Liver (tissue), 9 donors: ENCODE measurements around the gene TAF8. TPM values are rescaled to one million over a fixed set of nuclear protein-coding genes. Genes with fewer than 3 reads are reported as not detected.

Experiments
- DNase-seq: peaks from one replicate; pipeline ENCODE4 v3.0.0-alpha.2; 2017; ENCODE audit warnings: low spot score
- H3K27ac ChIP-seq, 2 donors: one replicate each; pipeline ENCODE4 v1.7.0; 2013; ENCODE audit warnings: inconsistent platforms in 2 of 2, low read length in 2 of 2, control low read depth in 1 of 2, low read depth in 1 of 2, mild to moderate bottlenecking in 1 of 2
- H3K27me3 ChIP-seq, 4 donors: one replicate each; pipeline versions ENCODE4 v1.6.1 to v1.7.0; 2013; ENCODE audit warnings: low read length in 3 of 4, inconsistent platforms in 1 of 4, mild to moderate bottlenecking in 1 of 4, moderate library complexity in 1 of 4; ENCODE audit not compliant: control insufficient read depth in 4 of 4, insufficient read depth in 4 of 4
- H3K36me3 ChIP-seq, 4 donors: one replicate each; pipeline versions ENCODE4 v1.6.1 to v1.7.0; 2013; ENCODE audit warnings: low read length in 3 of 4, mild to moderate bottlenecking in 3 of 4, low read depth in 1 of 4, moderate library complexity in 1 of 4; ENCODE audit not compliant: control insufficient read depth in 4 of 4, insufficient read depth in 3 of 4
- H3K4me1 ChIP-seq, 4 donors: one replicate each; pipeline versions ENCODE4 v1.6.1 to v1.7.0; 2013; ENCODE audit warnings: low read length in 3 of 4, mild to moderate bottlenecking in 3 of 4, moderate library complexity in 1 of 4; ENCODE audit not compliant: control insufficient read depth in 4 of 4, insufficient read depth in 4 of 4
- H3K4me3 ChIP-seq, 3 donors: one replicate each; pipeline versions ENCODE4 v1.6.1 to v1.7.0; 2013; ENCODE audit warnings: low read length in 3 of 3, control low read depth in 1 of 3, low read depth in 1 of 3, mild to moderate bottlenecking in 1 of 3
- H3K9ac ChIP-seq, 2 donors: one replicate each; pipeline ENCODE4 v1.7.0; 2013; ENCODE audit warnings: low read length in 2 of 2, mild to moderate bottlenecking in 2 of 2, moderate library complexity in 2 of 2, control low read depth in 1 of 2, low read depth in 1 of 2
- H3K9me3 ChIP-seq, 4 donors: one replicate each; pipeline versions ENCODE4 v1.6.1 to v1.7.0; 2013; ENCODE audit warnings: low read length in 3 of 4; ENCODE audit not compliant: control insufficient read depth in 4 of 4
- ATF3 ChIP-seq: IDR thresholded peaks from 2 replicates; pipeline ENCODE4 v1.6.1; 2016; ENCODE audit warnings: antibody characterized with exemption
- EGR1 ChIP-seq, 2 donors: IDR thresholded peaks; 2 replicates each; pipeline ENCODE4 v1.6.1; 2016 to 2018; ENCODE audit warnings: antibody characterized with exemption in 2 of 2, low read depth in 2 of 2
- FOXA1 ChIP-seq: IDR thresholded peaks from 2 replicates; pipeline ENCODE4 v1.6.1; 2016; ENCODE audit warnings: antibody characterized with exemption
- GABPA ChIP-seq, 2 donors: IDR thresholded peaks in 1 of 2; conservative IDR thresholded peaks in 1 of 2; 2 replicates each; pipeline ENCODE4 v1.6.1; 2016; ENCODE audit warnings: antibody characterized with exemption in 2 of 2, mild to moderate bottlenecking in 1 of 2, moderate library complexity in 1 of 2
- HNF4A ChIP-seq, 2 donors: conservative IDR thresholded peaks; 2 replicates each; pipeline ENCODE4 v1.6.1; 2016; ENCODE audit warnings: antibody characterized with exemption in 2 of 2, mild to moderate bottlenecking in 2 of 2
- HNF4G ChIP-seq: IDR thresholded peaks from 2 replicates; pipeline ENCODE4 v1.6.1; 2016; ENCODE audit warnings: antibody characterized with exemption
- NR2F2 ChIP-seq: IDR thresholded peaks from 2 replicates; pipeline ENCODE4 v1.6.1; 2016; ENCODE audit warnings: antibody characterized with exemption
- RAD21 ChIP-seq, 2 donors: IDR thresholded peaks; 2 replicates each; pipeline ENCODE4 v1.6.1; 2016; ENCODE audit warnings: antibody characterized with exemption in 2 of 2, mild to moderate bottlenecking in 2 of 2
- RXRA ChIP-seq, 2 donors: IDR thresholded peaks; 2 replicates each; pipeline ENCODE4 v1.6.1; 2017 to 2018; ENCODE audit warnings: antibody characterized with exemption in 2 of 2, mild to moderate bottlenecking in 1 of 2
- SP1 ChIP-seq: IDR thresholded peaks from 2 replicates; pipeline ENCODE4 v1.6.1; 2018; ENCODE audit warnings: antibody characterized with exemption, mild to moderate bottlenecking
- TAF1 ChIP-seq: conservative IDR thresholded peaks from 2 replicates; pipeline ENCODE4 v1.6.1; 2016; ENCODE audit warnings: antibody characterized with exemption, mild to moderate bottlenecking
- YY1 ChIP-seq: IDR thresholded peaks from 2 replicates; pipeline ENCODE4 v1.6.1; 2016; ENCODE audit warnings: antibody characterized with exemption, mild to moderate bottlenecking
- WGBS: extraction: QIAGEN DNeasy Blood & Tissue Kit; methylation state at CpG from one replicate; pipeline ENCODE4 v1.1.7; 2013; 5-methylcytosine and 5-hydroxymethylcytosine counted together
- polyA plus RNA-seq, 2 donors: library from polyadenylated mRNA; stranded (reverse) in 1 of 2; unstranded in 1 of 2; fragments of 200-250 nt in 1 of 2; fragments of >200 nt in 1 of 2; fragmentation: Nextera tagmentation in 1 of 2; extraction: Ambion mirVana in 1 of 2; gene quantifications; one replicate each; pipeline versions ENCODE4 v1.2.1 to v1.2.3, GENCODE V29; 2013 to 2015
- total RNA-seq, 2 donors: library from RNA; depleted of rRNA; stranded (reverse); fragments of >200 nt; gene quantifications; one replicate each; pipeline ENCODE4 v1.2.3, GENCODE V29; 2014
- TF ChIP-seq, protein P1 (sequence below): IDR thresholded peaks from 2 replicates; pipeline ENCODE4 v1.6.1; 2016; ENCODE audit warnings: antibody characterized with exemption
- TF ChIP-seq, protein P2 (sequence below): IDR thresholded peaks from 2 replicates; pipeline ENCODE4 v1.6.1; 2016; ENCODE audit warnings: antibody characterized with exemption, mild to moderate bottlenecking
- TF ChIP-seq, protein P3 (sequence below): IDR thresholded peaks from 2 replicates; pipeline ENCODE4 v1.6.1; 2016; ENCODE audit warnings: antibody characterized with exemption
- TF ChIP-seq, protein P4 (sequence below): fragments of 150-350 bp; IDR thresholded peaks from 2 replicates; pipeline ENCODE4 v1.5.1; 2017; ENCODE audit warnings: improper control_type of control experiment, low read depth, low read length; ENCODE audit not compliant: missing input control
- donor health status: healthy.
- donor health status: healthy.
- donor health status: healthy.
- donor health status: healthy.
- donor health status: healthy.

Gene TAF8
- total and polyA plus RNA-seq, 4 donors, result 3.9 to 11.3 (median 7.4) TPM

DNA sequence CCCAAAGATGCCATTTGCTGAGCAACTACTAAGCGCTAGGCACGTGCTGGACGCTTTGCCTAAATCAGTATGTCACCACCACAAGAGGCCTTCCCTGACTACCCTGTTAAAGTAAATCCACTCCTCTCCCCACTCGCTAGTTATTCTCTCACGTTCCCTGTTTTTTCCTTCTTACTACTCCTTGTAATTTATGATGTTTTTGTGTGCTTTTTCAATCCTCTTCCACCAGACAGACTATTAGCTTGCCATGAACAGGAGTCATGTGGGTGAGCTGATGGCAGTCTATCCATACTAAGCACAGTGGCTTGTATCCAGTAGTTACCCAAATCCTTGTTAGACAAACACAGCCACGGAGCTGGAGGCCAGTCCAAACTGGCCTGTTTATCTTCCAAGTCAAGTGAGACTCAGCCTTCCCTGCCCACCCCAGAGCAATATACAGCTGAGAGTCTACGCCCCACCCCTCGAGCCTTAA is 50.9 kb downstream of the TAF8 start:
- H3K27ac ChIP-seq, result no peak overlapping the region
- no peak overlapping the region for H3K9ac ChIP-seq
- peaks cover 0 to 5% (median 2%) of the 10 kb centered on the region in 4 donors for H3K4me1 ChIP-seq
- no peak for TF ChIP-seq HNF4G
- TF ChIP-seq RXRA (IDR thresholded peaks at IDR 0.05), result no peak
- TF ChIP-seq YY1, result no peak
- TF ChIP-seq, protein P1, sequence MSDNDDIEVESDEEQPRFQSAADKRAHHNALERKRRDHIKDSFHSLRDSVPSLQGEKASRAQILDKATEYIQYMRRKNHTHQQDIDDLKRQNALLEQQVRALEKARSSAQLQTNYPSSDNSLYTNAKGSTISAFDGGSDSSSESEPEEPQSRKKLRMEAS, result no peak
- TF ChIP-seq SP1, result no peak
- TF ChIP-seq, protein P2, sequence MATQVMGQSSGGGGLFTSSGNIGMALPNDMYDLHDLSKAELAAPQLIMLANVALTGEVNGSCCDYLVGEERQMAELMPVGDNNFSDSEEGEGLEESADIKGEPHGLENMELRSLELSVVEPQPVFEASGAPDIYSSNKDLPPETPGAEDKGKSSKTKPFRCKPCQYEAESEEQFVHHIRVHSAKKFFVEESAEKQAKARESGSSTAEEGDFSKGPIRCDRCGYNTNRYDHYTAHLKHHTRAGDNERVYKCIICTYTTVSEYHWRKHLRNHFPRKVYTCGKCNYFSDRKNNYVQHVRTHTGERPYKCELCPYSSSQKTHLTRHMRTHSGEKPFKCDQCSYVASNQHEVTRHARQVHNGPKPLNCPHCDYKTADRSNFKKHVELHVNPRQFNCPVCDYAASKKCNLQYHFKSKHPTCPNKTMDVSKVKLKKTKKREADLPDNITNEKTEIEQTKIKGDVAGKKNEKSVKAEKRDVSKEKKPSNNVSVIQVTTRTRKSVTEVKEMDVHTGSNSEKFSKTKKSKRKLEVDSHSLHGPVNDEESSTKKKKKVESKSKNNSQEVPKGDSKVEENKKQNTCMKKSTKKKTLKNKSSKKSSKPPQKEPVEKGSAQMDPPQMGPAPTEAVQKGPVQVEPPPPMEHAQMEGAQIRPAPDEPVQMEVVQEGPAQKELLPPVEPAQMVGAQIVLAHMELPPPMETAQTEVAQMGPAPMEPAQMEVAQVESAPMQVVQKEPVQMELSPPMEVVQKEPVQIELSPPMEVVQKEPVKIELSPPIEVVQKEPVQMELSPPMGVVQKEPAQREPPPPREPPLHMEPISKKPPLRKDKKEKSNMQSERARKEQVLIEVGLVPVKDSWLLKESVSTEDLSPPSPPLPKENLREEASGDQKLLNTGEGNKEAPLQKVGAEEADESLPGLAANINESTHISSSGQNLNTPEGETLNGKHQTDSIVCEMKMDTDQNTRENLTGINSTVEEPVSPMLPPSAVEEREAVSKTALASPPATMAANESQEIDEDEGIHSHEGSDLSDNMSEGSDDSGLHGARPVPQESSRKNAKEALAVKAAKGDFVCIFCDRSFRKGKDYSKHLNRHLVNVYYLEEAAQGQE, result no peak
- TF ChIP-seq GABPA (IDR thresholded peaks at IDR 0.05 in 1 of 2, conservative IDR thresholded peaks at IDR 0.05 in 1 of 2), result no peak
- no peak for TF ChIP-seq EGR1 (IDR thresholded peaks at IDR 0.05; ENCODE audit: low read depth in 2 of 2)
- no peak for TF ChIP-seq NR2F2
- TF ChIP-seq RAD21 (IDR thresholded peaks at IDR 0.05), result no peak
- TF ChIP-seq TAF1, result no peak
- TF ChIP-seq, protein P3, sequence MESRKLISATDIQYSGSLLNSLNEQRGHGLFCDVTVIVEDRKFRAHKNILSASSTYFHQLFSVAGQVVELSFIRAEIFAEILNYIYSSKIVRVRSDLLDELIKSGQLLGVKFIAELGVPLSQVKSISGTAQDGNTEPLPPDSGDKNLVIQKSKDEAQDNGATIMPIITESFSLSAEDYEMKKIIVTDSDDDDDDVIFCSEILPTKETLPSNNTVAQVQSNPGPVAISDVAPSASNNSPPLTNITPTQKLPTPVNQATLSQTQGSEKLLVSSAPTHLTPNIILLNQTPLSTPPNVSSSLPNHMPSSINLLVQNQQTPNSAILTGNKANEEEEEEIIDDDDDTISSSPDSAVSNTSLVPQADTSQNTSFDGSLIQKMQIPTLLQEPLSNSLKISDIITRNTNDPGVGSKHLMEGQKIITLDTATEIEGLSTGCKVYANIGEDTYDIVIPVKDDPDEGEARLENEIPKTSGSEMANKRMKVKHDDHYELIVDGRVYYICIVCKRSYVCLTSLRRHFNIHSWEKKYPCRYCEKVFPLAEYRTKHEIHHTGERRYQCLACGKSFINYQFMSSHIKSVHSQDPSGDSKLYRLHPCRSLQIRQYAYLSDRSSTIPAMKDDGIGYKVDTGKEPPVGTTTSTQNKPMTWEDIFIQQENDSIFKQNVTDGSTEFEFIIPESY, result no peak
- H3K4me3 ChIP-seq, result no peak overlapping the region
- H3K27me3 ChIP-seq, result no peaks in the 10 kb centered on the region
- DNase-seq, result no peak
- WGBS, result 80% methylated on average over 8 of the region's 8 CpGs
- no peaks in the 10 kb centered on the region for H3K9me3 ChIP-seq
- no peaks in the 10 kb centered on the region for H3K36me3 ChIP-seq

- TF ChIP-seq, protein P3, result no peak
- TF ChIP-seq RXRA (IDR thresholded peaks at IDR 0.05) (no peak), GABPA (IDR thresholded peaks at IDR 0.05 in 1 of 2, conservative IDR thresholded peaks at IDR 0.05 in 1 of 2) (no peak), ATF3 (no peak), YY1 (no peak), EGR1 (IDR thresholded peaks at IDR 0.05; ENCODE audit: low read depth in 2 of 2) (no peak), HNF4A (conservative IDR thresholded peaks at IDR 0.05) (no peak), TAF1 (no peak), RAD21 (IDR thresholded peaks at IDR 0.05) (no peak), SP1 (no peak), FOXA1 (no peak)
- TF ChIP-seq, protein P1, result no peak
- TF ChIP-seq, protein P4, sequence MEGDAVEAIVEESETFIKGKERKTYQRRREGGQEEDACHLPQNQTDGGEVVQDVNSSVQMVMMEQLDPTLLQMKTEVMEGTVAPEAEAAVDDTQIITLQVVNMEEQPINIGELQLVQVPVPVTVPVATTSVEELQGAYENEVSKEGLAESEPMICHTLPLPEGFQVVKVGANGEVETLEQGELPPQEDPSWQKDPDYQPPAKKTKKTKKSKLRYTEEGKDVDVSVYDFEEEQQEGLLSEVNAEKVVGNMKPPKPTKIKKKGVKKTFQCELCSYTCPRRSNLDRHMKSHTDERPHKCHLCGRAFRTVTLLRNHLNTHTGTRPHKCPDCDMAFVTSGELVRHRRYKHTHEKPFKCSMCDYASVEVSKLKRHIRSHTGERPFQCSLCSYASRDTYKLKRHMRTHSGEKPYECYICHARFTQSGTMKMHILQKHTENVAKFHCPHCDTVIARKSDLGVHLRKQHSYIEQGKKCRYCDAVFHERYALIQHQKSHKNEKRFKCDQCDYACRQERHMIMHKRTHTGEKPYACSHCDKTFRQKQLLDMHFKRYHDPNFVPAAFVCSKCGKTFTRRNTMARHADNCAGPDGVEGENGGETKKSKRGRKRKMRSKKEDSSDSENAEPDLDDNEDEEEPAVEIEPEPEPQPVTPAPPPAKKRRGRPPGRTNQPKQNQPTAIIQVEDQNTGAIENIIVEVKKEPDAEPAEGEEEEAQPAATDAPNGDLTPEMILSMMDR, result no peak
- 92% methylated on average over 7 of the region's 7 CpGs for WGBS
- Histone ChIP-seq H3K9me3 (no peaks in the 10 kb centered on the region), H3K4me3 (no peak overlapping the region), H3K27me3 (no peaks in the 10 kb centered on the region), H3K36me3 (no peaks in the 10 kb centered on the region), H3K27ac (no peak overlapping the region), H3K4me1 (peaks cover 0 to 5% (median 2%) of the 10 kb centered on the region in 4 donors), H3K9ac (no peak overlapping the region)
- DNase-seq, result no peak
Measured at GRCh38 chr6:42103216-42103615, 52.9 kb downstream of the TAF8 start.
